G401.6 (cell line): ENCODE results near the gene HASPIN.

Experiments used
- FAIRE-seq: peaks from 2 replicates; lab custom pipeline; 2012; peaks lifted over from hg19 to GRCh38; lab: Jason Lieb, UNC

HASPIN gene

DNA sequence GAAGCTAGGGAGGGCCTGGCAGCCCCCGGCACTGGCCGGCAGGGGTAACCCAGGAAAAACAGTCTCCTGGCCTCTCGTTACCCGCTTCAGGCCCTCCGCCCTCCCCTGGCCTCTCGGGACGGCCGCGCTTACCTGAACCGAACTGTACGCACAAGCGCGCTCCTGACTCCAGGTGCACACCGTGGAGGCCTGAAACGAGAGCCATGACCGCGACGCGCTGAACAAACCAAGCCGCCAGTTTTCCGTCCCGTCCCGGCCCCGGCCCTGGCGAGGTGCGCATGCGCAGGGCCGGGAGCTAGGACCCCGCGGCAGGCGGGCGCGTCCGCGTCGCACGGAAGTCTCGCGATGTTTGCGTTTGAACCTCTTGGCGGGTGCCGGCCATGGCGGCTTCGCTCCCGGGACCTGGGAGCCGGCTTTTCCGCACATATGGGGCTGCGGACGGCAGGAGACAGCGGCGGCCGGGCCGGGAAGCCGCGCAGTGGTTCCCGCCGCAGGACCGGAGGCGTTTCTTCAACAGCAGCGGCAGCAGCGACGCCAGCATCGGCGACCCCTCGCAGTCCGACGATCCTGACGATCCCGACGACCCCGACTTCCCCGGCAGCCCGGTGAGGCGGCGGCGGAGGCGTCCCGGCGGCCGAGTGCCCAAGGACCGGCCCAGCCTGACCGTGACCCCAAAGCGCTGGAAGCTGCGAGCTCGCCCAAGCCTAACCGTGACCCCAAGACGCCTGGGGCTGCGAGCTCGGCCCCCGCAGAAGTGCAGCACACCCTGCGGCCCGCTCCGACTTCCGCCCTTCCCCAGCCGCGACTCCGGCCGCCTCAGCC, at the start of gene HASPIN:
HASPIN (plus strand) TSS at position 348 of the 822 bp plus-strand sequence; CDS start at position 381, 33 bp downstream.
- FAIRE-seq, result no peak

DNA sequence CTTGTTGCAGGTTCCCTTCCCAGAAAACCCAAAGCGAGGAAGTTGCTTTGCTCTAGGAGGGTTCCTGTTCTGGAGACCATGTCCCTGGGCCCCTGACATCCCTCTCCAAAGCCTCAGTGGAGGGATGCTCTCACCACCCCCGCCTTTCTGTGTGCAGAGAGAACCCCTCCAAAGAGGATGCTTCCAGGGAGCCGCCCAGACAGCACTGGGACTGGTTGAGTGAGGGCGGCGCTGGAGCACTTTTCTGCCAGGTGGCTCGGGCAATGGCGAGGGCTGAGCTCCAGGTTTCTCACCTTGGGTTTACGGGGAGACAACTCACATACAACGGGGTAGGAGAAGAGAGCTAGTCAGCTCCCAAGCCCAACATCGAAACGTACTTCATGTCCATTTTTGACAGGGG, 47.8 kb upstream of the HASPIN start:
- no peak for FAIRE-seq

DNA sequence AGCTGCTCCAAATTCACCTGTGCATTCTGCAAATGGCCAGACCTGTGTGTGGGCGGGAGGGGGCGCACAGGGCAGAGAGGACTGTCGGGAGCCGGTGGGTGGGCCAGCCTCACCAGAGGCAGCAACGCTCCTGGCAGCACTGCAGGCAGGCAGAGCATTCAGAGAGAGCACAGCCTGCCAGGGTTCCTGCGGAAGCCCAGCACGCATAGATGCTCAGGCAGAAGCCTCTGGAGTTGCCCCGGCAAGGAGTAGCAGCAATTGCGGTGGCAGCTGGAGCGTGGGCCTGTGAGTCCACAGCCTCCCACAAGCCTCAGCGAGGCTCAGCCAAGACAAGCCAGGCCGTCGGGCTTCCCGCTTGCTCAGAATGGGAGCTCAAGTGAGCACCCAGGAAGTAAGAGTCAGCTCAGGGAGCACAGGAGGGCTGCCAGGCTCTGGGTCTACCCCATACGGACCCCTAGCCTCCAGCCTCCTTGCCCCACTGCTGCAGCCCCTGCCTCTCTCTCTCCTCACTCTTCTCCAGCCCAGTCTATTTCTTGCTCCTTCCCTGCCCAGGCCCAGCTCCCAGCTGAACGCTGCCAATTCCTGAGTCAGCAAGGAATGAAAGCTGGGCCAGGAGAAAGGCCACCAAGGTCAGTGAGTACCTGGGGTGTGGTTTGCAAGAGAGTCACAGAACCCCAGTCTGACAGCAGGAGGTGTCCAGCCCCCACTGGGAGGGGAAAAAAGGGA, 45.4 kb upstream of the HASPIN start:
- FAIRE-seq, result no peak

DNA sequence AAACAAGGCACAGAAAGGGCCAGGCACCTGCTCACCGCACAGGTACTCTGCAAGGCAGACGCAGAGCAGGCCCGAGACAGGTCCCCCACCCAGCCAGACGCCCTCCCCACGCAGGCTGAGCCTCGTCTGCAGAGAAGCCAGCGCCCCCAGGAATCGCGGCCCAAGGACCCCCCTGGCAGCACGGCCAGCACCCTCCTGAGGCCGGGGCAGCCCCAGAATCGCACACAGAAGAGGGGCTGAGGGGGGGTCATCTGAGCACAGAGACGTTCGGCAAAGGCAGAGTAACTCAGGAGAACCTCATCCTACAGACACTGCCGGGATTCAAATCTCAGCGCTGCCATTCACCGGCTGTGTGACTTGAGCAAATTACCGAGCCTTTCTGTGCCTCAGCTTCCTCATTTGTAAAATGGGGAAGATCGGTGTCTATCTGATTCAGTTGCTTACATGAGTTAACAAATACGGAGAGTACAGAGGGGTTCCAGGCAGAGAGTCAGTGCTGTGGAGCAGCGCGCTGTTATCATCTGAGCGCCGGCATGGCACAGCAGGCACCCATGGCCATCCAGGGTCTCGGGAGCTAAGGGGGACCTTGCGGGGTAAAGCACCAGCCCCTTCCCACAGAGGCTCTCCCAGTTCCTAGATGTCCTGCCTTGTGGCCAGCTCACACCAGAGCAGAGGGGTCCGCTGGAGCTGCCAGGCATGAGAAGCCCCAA, 44.7 kb upstream of the HASPIN start:
- no peak for FAIRE-seq

DNA sequence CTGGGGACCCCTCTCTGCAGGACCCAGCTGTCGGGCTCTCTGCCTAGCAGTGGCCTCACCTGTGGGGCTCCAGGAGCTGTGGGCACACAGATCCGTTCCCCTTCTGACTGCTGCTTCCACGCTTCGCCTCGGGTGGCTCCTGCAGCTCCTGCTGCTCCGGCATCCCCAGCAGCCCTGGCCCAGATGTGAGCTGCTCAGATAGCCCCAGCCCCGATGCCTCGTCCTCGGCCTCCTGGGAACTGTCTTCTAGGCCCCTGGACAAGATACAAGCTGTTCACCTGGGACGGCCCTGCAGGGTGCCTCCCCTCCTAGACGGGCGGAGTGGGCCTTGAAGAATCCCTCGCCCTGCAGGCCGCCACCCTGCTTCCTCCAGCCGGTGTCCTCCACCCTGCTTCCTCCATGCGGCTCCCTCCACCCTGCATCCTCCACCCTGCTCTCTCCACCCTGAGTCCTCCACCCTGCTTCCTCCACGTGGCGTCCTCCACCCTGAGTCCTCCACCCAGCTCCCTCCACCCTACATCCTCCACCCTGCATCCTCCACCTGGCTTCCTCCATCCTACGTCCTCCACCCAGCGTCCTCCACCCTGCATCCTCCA, 44.1 kb upstream of the HASPIN start:
- FAIRE-seq, result no peak

DNA sequence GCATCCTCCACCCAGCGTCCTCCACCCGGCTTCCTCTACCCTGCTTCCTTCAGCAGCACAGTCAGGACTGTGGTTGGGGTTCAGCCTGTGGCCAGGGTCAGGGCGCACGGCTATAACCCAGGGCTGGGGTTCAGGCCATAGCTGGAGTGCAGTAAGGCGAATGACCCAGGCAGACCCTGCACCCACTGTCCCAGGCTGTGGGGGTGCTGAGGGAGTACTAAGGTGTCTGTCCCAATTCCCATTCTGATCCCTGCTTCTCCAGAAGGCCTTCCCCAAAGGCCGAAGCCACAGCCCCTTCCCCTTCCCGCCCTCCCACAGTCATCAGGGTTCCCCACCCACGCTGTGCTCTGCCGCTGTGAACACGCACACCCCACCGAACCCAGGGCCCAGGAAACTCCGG, 42.6 kb upstream of the HASPIN start:
- FAIRE-seq, result no peak

DNA sequence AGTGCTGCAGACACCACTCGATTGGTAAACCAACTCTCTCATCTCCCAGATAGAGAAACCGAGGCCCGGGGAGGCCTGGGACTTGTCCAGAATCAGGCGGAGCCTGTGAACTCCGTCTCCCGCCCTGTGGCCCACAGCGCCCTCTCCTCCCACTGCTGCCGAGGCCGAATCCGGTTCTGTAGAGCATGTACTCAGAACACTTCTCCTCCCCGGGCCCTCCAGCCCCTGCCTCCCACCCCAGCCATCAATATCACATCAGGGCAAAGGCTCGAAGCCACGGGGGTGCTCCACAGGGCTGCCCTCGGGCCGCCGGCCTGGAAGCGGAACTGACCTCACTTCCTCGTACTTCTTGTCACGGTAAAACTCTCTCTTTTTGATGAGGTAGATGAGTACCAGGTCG, 42.1 kb upstream of the HASPIN start:
- FAIRE-seq, result no peak

DNA sequence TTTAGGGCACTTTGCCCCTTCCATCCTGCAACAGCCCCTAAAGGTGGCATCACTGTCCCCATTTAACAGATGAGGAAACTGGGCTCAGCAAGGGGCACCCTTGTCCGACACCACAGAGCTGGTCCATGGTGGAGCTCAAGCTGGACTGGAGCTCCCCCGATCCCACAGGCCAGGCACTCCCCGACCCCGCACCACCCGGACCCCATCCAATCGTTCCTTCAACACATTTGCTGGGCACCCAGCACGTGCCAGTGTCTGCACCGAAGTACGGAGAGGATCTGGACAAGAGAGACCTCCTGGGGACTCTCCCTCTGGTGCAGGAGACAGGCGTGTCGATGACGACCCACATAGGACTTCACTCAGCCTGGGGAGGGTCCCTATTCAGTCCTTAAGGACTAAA, 41.7 kb upstream of the HASPIN start:
- FAIRE-seq, result no peak

DNA sequence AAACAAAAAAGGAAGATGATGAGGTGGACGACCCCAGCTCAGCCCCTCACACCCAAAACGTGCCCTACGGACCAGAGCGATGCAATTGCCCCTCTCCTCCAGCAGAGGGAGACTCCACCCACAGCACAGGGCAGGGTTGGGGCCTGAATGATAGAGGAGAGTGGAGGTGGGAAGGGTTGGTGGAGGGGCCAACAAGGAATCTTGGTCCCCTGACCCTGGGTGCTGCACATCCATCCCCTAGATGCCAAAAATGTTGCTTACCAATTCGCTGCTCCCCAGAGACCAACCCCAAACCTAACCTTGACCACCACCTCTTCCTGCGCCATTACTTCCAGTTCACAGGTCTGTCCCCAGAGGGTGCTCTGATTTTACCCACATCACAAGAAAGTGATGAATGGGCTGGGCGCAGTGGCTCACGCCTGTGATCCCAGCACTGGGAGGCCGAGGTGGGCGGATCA, 40.6 kb upstream of the HASPIN start:
- no peak for FAIRE-seq

DNA sequence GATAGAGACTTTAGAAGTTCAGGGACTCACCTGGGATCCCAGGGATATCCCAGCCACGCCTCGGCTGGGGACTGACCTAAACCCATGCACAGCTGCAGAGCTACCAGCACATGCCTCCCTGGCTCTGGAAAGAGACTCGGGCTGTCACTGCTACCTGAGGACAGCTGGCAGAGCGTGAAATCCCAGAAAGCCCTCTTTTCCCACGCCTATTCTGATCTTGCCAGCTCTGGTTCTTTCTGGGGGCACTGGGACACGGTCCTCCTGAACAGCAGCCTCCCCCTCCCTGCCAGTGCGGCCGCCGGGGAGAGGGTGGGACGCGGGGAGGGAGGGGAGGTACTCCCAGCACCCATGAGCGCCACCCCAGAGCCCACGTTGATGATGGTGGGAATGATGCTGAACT, 38.5 kb upstream of the HASPIN start:
- FAIRE-seq, result no peak

DNA sequence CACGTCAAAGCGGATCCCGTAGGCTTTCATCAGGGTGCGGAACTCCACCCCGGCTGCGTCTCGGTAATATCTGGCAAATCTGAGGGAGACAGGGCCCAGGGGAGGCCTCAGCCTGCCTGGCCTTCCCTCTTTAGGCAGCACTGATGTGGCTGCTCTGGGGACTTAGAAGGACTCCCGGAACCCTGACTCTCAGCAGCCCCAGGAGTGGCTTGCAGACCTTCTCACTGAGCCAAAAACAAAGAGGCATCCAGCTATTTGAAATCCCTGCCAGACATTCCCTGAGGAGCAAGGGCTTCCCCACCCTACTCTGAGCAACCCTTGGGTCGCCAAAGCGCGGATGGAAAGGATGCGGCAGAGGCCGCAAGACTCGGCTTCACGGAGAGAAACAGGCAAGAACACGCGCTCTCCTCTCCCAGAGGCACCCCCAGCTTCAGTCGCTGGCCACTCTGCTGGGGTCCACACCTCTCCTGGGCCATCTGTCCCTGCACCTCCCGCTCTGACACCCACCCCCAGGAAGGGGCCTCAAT, 35.6 kb upstream of the HASPIN start:
- FAIRE-seq, result peak; percentile 57

DNA sequence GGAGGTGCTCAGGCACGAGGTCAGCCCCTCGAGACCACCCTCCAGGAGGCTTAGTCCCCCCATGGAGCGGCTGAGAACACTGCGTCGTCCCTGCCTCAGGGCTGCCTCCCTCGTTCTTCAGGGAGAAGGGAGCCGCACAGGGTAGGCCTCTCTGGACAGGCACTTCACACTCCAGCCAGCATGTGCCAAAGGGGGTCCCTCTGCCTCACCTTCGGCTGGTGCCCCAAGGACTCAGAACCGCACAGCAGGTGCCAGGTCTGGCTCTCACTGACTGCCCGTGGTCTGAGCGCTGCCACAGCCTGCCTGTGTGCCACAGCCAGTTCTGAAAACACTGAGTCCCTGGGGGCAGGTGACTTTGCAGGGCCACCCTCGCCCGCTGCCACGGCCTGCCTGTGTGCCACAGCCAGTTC, 34.8 kb upstream of the HASPIN start:
- FAIRE-seq, result no peak

DNA sequence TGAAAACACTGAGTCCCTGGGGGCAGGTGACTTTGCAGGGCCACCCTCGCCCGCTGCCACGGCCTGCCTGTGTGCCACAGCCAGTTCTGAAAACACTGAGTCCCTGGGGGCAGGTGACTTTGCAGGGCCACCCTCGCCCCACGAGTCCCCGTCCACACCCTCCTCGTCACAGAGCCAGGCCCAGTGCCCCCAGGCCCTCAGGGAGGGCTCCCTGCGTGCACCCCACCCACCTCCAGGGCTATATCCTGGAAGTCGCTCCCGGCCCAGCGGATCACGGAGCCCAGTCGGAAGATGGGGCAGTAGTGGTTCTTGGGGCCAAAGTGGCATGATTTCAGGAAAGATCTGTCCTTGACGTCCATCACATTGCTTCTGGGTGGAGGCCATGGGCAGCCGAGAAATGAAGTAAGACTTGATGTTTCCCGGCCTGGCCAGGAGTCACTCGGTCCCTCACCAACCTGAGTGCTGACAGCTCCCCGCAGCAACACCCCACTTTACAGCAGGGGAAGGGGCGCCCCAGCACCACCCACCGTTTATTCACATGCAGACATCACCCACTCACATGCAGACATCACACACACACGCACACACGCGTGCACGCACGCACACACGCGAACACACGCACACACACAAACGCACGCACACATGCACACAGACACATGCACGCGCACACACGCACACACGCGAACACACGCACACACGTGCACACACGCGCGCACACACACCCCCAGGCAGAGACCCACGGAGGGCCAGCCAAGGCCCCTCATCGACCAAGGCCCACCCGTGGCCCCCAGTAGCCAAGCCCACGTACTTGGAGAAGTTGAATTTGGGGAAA, 34.2 kb upstream of the HASPIN start:
- no peak for FAIRE-seq

DNA sequence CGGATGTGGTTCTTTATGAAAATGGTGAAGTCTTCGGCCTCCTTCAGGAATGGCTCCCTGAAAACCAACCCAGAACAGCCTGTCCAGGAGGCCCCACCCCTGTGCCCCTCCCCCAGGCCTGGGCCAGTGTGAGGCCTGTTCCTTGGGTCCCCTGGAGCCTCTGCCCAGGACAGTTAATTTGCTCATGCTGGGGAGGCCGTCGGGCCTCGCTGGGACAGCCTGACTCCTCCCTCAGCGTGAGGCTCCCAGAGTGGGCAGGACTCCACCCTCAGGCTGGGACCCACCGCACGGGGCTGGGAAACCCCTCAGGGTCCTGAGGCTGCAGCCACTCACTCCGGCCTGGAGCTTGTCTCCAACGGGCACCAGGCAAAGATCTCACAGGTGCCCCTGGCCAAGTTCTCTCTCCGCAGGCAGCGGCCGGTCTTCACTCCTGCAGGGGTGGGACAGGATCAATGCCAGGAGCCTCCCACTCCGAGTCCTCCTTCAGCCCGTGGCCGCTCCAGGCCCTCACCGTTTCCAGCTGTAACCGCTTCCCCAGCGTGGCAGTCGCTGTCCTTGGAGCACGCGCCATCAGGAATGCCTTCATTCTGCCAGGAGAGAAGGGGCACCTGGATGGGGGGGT, 33.5 kb upstream of the HASPIN start:
- FAIRE-seq, result no peak

DNA sequence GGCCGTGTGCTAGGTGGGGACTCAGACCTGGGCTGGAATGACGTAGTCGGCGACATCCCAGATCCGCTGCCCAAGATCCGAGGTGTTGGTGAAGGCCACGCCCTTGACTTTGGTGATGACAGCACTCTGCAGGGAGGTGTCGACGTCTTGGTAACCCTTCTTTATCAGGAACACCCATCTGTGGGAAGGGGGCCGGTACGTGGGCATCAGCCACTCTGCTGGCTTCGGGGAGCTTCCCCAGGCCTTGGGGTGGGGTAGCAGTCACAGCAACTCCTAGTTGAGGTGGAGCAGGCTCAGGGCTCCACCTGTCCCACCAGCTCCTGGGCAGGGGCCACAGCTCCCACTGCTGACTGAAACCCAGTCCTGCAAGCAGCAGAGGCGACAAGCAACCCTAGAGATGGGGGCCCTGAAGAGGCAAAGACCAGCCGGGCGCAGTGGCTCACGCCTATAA, 32.1 kb upstream of the HASPIN start:
- FAIRE-seq, result no peak

DNA sequence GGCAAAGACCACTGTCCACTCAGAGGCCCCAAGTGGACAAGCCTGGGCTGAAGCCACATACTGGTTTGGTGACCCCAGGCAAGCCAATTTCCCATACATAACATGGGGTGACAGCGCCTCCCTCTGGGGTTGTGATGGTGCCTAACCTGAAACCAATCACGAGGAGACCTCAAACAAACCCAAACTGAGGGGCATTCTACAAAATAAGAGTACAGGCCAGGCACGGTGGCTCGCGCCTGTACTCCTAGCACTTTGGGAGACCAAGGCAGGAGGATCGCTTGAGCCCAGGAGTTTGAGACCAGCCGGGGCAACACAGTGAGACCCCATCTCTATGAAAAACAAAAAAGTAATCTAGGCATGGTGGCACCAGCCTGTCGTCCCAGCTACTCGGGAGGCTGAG, 31.4 kb upstream of the HASPIN start:
- FAIRE-seq, result no peak

DNA sequence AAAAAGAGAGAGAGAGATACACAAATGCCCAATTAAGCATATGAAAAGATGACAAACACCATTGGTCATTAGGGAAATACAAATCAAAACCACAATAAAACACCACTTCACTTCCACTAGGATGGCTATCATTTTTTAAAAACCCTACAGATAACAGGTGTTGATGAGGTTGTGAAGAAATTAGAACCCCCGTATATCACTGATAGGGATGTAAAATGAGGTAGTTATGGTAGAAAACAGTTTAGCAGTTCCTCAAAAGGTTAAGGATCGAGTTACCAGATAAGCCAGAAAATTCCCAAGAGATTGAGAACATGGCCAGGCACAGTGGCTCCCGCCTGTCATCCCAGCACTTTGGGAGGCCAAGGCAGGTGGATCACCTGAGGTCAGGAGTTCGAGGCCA, 30.6 kb upstream of the HASPIN start:
- FAIRE-seq, result no peak

DNA sequence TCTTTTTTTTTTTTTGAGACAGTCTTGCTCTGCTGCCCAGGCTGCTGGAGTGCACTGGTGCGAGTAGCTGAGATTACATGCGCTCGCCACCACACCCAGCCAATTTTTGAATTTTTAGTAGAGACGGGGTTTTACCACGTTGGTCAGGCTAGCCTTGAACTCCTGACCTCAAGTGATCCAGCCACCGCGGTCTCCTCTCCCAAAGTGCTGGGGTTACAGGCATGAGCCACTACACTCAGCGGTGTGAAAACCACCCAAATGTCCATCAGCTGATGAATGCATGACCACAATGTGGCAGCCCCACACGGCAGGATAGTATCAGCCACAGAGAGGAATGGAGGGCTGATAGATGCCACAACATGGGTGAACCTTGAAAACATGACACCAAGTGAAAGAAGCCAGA, 29.9 kb upstream of the HASPIN start:
- no peak for FAIRE-seq

DNA sequence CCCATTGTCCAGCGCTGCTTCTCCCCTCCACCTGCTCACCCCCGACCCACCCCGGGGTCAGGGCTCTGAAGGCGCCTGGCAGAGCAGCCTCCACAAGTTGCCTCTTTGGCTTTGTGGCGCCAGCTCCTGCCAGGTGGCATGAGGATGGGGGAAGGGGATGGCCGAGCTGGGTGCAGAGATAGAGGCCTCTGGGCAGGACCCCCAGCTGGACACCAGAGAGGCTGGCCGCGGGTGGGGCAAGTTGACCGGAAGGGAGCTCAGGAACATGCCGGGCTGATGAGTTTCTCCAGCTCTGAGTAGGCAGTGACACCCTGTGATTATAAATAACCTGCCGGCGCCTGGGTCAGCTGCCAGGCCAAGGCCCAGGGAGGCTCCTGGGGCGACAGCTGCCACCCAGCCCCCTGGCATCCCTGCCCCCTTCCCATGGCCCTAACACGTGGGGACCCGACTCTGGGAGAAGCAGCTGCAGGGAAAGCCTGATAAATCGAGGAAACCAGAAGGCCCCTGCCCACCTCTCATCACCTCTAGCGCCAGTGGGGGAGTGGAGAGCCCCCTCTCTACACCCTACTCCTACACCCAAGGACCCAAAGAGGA, 28.5 kb upstream of the HASPIN start:
- FAIRE-seq, result no peak

DNA sequence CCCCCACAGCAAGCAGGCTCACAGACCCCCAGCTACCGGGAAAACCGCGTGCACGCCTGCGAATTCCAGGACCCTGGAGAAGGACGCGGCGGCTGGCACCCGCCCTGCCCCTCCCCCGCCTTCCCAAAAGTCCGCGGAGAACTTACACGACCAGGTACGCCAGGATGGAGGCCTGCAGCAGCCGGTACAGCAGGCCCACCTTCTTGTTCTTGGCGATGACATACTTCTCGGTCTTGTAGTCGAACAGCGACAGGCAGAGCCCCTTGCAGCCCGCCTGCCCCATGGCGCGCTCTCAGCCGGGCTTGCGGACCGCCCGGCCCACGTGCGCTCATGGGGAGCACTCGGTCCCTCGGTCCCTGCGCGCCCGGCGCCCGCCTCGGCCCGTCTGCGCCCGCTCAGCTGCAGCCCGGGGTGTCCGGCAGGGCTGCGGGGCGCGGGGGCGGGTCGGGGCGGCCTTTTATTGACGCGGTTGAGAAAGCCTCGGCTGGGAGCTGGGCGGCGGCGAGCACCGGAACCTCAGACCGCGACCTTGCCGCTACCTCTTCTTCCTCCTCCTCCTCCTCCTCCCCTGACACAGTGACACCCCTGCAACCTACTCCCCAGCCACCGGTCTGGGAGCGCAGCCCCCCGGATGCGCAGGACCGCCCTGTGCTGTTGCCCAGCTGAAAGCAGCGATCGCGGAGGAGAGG, 27.8 kb upstream of the HASPIN start, which contains the start of gene P2RX5:
P2RX5 (minus strand) TSS at position 433 of the 689 bp plus-strand sequence; CDS start at position 283, 150 bp downstream.
- FAIRE-seq, result no peak
